GM04504 (cell line): ENCODE data around the gene FASTKD3.

Experiments used
- DNase-seq: peaks from one replicate; pipeline ENCODE4 v3.0.0-alpha.2; 2012; ENCODE audit warnings: low read depth

The FASTKD3 gene

GRCh38 chr5:7878381-7878873 is 9.6 kb upstream of the FASTKD3 start:
- no peak for DNase-seq

- DNase-seq, result no peak
Measured at GRCh38 chr5:7877851-7878250, 9.0 kb upstream of the FASTKD3 start.

GRCh38 chr5:7876867-7877266 is 8.0 kb upstream of the FASTKD3 start:
- DNase-seq, result peak; percentile 35

GRCh38 chr5:7875151-7875550 is 6.3 kb upstream of the FASTKD3 start:
- no peak for DNase-seq

GRCh38 chr5:7874639-7875038 is 5.8 kb upstream of the FASTKD3 start:
- DNase-seq, result no peak

GRCh38 chr5:7873216-7873615 is 4.4 kb upstream of the FASTKD3 start:
- no peak for DNase-seq

- no peak for DNase-seq
Measured at GRCh38 chr5:7872517-7873130, 3.8 kb upstream of the FASTKD3 start.

- DNase-seq, result no peak
Measured at GRCh38 chr5:7871653-7872052, 2.8 kb upstream of the FASTKD3 start.

GRCh38 chr5:7869474-7870136 is 774 bp upstream of the FASTKD3 start:
- no peak for DNase-seq

- DNase-seq, result no peak
Measured at GRCh38 chr5:7868427-7868772, 431 bp downstream of the FASTKD3 start.

GRCh38 chr5:7867260-7867659 is 1.6 kb downstream of the FASTKD3 start:
- DNase-seq, result no peak

GRCh38 chr5:7866196-7866595 is 2.6 kb downstream of the FASTKD3 start:
- DNase-seq, result no peak

- DNase-seq, result no peak
Measured at GRCh38 chr5:7857926-7858632, 10.8 kb downstream of the FASTKD3 start.

- no peak for DNase-seq
Measured at GRCh38 chr5:7857361-7857760, 11.5 kb downstream of the FASTKD3 start.

GRCh38 chr5:7856855-7857254 is 12.0 kb downstream of the FASTKD3 start:
- no peak for DNase-seq

GRCh38 chr5:7855611-7856010 is 13.2 kb downstream of the FASTKD3 start:
- DNase-seq, result no peak

GRCh38 chr5:7852988-7853387 is 15.8 kb downstream of the FASTKD3 start:
- DNase-seq, result no peak

GRCh38 chr5:7852542-7852941 is 16.3 kb downstream of the FASTKD3 start:
- DNase-seq, result no peak

- DNase-seq, result no peak
Measured at GRCh38 chr5:7851617-7852289, 17.1 kb downstream of the FASTKD3 start.

GRCh38 chr5:7851240-7851592 is 17.6 kb downstream of the FASTKD3 start:
- DNase-seq, result no peak

- DNase-seq, result no peak
Measured at GRCh38 chr5:7850395-7851239, 18.2 kb downstream of the FASTKD3 start, which contains the start of gene CFAP90. Gene CFAP90 (minus strand): TSS chr5:7851133. CDS start chr5:7851021, 112 bp downstream.
